ENCODE results near the gene PRDX1. TPM values are rescaled to one million over a fixed set of nuclear protein-coding genes. Genes with fewer than 3 reads are reported as not detected.

PRDX1 gene
- 319 TPM for total RNA-seq
- long read RNA-seq, transcript PRDX1-202 (6 exons, 1,021 nt) = major isoform, 169 of 181 reads
- long read RNA-seq, partial matches to known transcripts = 1 of 181 reads
- long read RNA-seq, other reads (novel, unspliced or antisense) = 8 of 181 reads

GRCh38 chr1:45521413-45522323, at the start of gene PRDX1:
TSS of gene PRDX1 (minus strand) at chr1:45521884. CDS start at chr1:45519043, 2,841 bp downstream.
- intact Hi-C loops (cut with DNase I) = no loop called here
- ATAC-seq (ENCODE audit: poor library complexity) (peak; percentile 98), DNase-seq (peak; percentile 97)

- no peak for ATAC-seq (ENCODE audit: poor library complexity)
- intact Hi-C loops (cut with DNase I) = loop anchor here (5.0 kb wide), 1 partner anchor 208 kb away; no protein-coding TSS in a partner anchor
- DNase-seq = no peak
Measured at GRCh38 chr1:45570631-45571030, 48.9 kb upstream of the PRDX1 start.

DNA sequence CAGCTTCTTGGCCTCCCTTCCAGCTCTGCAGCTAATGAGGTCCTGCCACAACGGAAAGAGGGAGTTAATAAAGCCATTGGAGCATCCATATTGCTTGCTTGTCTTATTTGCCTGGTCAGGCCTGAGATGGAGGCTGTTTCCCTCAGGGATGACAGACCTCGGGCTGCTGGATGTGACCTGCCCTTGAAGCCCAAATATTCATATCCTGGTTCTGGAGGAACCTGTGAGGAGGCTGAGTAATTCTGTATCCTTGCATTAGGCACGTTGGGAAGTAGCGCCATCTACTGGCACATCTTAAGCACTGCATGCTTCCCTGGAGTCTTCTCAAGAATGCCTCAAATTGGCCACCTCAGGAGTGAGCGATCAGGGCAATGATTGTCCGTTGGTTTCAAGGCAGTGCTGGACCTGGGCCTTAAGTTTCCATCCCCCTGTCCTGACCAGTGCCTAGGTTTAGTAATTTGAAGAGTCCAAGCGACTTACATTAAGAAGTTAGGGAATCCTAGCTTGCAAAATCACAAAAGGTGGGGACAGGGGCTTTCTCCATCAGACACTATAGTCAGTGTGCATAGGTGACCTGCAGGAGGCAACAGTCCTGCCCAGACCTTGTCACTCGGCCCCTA, 48.4 kb upstream of the PRDX1 start:
- ATAC-seq (ENCODE audit: poor library complexity) (peak; percentile 90), DNase-seq (peak; percentile 62)
- intact Hi-C loops (cut with DNase I) = loop anchor here (5.0 kb wide), 2 partner anchors 58 to 208 kb away; no protein-coding TSS in a partner anchor

- ATAC-seq (ENCODE audit: poor library complexity) = no peak
- intact Hi-C loops (cut with DNase I) = loop anchor here (5.0 kb wide), 1 partner anchor 57 kb away; no protein-coding TSS in a partner anchor
- DNase-seq = no peak
Measured at GRCh38 chr1:45569571-45569961, 47.9 kb upstream of the PRDX1 start.

DNA sequence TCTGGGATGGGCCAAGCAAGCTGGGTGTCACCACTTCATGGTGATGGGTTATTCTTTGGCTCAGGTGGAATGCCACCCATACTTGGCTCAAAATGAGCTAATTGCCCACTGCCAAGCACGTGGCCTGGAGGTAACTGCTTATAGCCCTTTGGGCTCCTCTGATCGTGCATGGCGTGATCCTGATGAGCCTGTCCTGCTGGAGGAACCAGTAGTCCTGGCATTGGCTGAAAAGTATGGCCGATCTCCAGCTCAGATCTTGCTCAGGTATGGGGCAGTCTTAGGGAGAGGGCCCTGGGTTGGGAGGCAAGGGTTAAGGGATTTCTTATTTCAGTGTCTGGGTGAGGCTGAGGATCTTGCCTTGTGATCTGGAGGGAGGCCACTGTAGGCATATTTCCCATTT, 46.7 kb upstream of the PRDX1 start:
- intact Hi-C loops (cut with DNase I) = loop anchor here (5.0 kb wide), 1 partner anchor 56 kb away; no protein-coding TSS in a partner anchor

GRCh38 chr1:45567911-45568310, 46.2 kb upstream of the PRDX1 start:
- no peak for ATAC-seq (ENCODE audit: poor library complexity)
- intact Hi-C loops (cut with DNase I) = loop anchor here (5.0 kb wide), 1 partner anchor 56 kb away; no protein-coding TSS in a partner anchor

More for the DNA sequence above, 46.7 kb upstream of the PRDX1 start:
- ATAC-seq (ENCODE audit: poor library complexity) = no peak
- no peak for DNase-seq

DNA sequence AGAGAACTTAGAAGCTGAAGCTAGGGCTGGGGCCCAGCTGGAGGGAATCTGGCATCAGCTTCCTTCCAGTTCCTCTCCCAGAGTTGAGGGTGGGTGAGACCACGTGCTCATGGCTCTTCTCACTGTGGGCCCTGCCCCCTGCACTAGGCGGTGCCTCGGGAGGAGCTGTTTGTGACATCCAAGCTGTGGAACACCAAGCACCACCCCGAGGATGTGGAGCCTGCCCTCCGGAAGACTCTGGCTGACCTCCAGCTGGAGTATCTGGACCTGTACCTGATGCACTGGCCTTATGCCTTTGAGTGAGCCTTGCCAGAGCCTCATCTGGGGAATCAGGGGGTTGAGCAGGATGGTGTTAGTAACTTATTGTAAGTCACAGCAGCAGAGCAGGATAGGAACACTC, 45.0 kb upstream of the PRDX1 start:
- DNase-seq (peak; percentile 78), ATAC-seq (ENCODE audit: poor library complexity) (peak; percentile 74)
- intact Hi-C loops (cut with DNase I) = loop anchor here (5.0 kb wide), 1 partner anchor 54 kb away; no protein-coding TSS in a partner anchor

More at GRCh38 chr1:45567911-45568310, 46.2 kb upstream of the PRDX1 start:
- DNase-seq = no peak

DNA sequence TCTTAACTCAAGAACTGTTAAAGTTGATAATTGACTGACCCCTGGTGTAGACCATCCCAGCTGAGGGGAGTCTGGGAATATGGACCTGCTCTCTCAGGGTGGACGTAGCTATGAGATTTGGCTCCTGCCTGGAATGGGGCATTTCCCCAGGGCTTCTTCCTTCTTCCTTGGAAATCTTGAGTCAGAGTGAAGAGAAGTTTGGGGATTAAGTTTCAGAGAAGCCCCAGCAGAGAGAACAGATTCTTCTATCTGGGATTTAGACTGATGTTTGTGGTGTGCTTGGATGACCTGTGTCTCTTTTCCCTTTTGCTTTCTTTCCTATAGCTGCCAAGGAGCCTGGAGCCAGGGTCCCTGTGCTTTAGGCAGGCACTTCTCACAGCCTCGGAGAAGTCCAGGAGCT, 42.2 kb upstream of the PRDX1 start:
- intact Hi-C loops (cut with DNase I) = no loop called here
- DNase-seq = no peak
- ATAC-seq (ENCODE audit: poor library complexity) = no peak

GRCh38 chr1:45557422-45557944, 35.8 kb upstream of the PRDX1 start:
- no peak for ATAC-seq (ENCODE audit: poor library complexity)
- intact Hi-C loops (cut with DNase I) = no loop called here
- DNase-seq = no peak

DNA sequence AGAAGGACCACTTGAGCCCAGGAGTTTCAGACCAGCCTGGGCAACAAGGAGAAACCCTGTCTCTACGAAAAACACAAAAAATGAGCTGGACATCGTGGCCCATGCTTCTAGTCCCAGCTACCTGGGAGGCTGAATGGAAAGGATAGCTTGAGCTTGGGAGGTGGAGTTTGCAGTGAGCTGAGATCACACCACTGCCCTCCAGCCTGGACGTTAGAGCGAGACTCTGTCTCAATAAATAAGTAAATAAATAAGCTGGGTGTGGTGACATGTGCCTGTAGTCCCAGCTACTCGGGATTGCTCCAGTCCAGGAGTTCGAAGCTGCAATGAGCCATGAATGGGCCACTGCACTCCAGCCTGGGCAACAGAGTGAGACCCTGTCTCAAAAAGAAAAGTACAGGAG, 32.5 kb upstream of the PRDX1 start:
- intact Hi-C loops (cut with DNase I) = no loop called here
- ATAC-seq (ENCODE audit: poor library complexity) (no peak), DNase-seq (no peak)

GRCh38 chr1:45552331-45552730, 30.6 kb upstream of the PRDX1 start:
- ATAC-seq (ENCODE audit: poor library complexity) (no peak), DNase-seq (no peak)
- intact Hi-C loops (cut with DNase I) = no loop called here

- no peak for ATAC-seq (ENCODE audit: poor library complexity)
- intact Hi-C loops (cut with DNase I) = no loop called here
Measured at GRCh38 chr1:45551684-45552083, 30.0 kb upstream of the PRDX1 start.

DNA sequence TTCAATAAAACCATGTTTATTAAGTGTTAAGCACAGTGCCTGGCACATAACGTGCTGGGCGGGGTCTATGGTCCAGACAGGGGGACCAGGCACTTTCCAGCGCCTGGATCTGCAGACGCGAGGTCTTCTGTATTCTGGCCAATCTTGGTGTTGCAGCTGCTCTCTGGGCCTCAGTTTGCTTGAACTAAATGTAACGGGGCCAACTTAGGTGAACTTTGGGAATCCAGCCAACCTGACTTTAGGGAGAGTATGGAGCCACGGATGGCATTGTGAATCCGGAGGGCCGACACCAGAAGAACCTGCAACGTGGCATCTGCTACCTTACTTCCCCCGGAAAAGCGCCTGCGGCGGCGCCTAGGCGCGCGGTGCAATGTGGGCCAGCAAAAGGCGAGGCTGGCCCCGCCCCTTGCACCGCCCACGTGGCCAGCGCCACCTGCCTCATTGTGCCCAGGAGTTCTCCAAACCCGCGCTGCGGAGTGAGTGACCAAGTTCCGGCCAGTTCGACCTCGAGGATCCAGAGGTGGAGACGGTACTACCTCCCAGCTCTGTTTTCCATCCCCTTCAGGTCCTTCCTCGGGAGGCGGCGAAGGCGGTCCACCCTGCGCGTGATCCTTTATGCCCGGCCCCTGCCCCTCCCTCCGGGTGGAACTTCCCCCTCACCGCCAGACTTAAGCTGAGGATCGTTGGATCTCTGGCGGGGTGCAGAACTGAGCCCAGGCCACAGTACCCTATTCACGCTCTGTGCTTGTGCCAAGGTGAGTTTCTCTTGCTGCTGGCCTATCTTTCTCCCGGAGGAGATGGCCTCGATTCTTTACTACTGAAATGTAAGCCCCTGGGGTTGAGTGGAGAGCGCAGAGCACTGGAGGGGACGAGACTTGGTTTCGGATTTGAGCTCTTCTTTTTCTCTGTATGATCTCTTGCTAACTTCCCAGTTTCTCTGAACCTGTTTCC, 29.0 kb upstream of the PRDX1 start, which contains the start of gene AKR1A1:
Gene AKR1A1, plus strand, starts transcription at position 426 of the 951 bp plus-strand sequence. CDS start 10,969 bp downstream, outside the sequence.
- peak; percentile 94 for DNase-seq
- ATAC-seq (ENCODE audit: poor library complexity) = peak; percentile 99
- intact Hi-C loops (cut with DNase I) = no loop called here

More at GRCh38 chr1:45551684-45552083, 30.0 kb upstream of the PRDX1 start:
- DNase-seq = no peak

- DNase-seq (no peak), ATAC-seq (ENCODE audit: poor library complexity) (no peak)
- intact Hi-C loops (cut with DNase I) = no loop called here
Measured at GRCh38 chr1:45545553-45546310, 24.0 kb upstream of the PRDX1 start.

DNA sequence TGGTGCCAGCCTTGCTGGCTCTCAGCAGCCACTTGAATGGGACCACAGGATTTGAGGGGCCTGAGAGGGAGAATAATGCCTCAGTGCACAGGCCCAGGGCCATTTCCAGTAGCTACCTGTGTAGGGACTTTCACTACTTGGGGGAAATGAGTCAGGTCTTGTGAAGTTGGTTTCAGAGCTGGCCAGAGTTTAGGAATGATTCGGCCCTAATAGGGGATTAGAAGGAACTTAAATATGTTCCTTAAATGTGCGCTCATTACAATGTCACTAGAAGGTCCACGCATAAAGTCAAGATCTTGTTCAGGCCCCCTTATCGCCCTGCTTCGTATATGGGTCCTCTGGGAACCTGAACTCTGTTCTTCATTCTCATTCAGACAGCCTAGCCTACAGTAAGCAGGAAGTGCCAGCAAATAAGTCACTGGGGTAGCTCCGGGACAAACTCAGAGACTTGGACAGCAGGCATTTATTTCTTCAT, 23.4 kb upstream of the PRDX1 start:
- ATAC-seq (ENCODE audit: poor library complexity) (no peak), DNase-seq (no peak)
- intact Hi-C loops (cut with DNase I) = no loop called here

- no peak for DNase-seq
- ATAC-seq (ENCODE audit: poor library complexity) = no peak
- intact Hi-C loops (cut with DNase I) = no loop called here
Measured at GRCh38 chr1:45544530-45544929, 22.8 kb upstream of the PRDX1 start.

All from Right ventricle myocardium superior (tissue), 1 donor.